Left lobe of liver (tissue), 2 donors: ENCODE results near the gene PRDX3. TPM values are rescaled to one million over a fixed set of nuclear protein-coding genes. Genes with fewer than 3 reads are reported as not detected.
"Not testable (repeated sequence)": the region's sequence is repeated elsewhere in the genome, so short reads cannot be mapped to it uniquely, and the experiment has no call there.

Experiments
- ATAC-seq: fragments of 200-7000 bp; cut with Tn5 transposase; one replicate; pipeline ENCODE4 v1.9.1; 2020; ENCODE audit warnings: mild to moderate bottlenecking, moderate library complexity
- DNase-seq: peaks from one replicate; pipeline ENCODE4 v3.0.0-alpha.2; 2020; ENCODE audit warnings: low spot score
- total RNA-seq: library from RNA; stranded (reverse); gene quantifications from one replicate; pipeline ENCODE4 v1.2.1, GENCODE V29; 2021
- donor health status: DM: no; HTN: no; CAD: no; lungs with moderate emphysema.
- donor health status: DM: no; HTN: yes; CAD: no.

The PRDX3 gene
- total RNA-seq, 1 donor from 2014 or later = 157 TPM

GRCh38 chr10:119206603-119207365, 28.2 kb upstream of the PRDX3 start:
- ATAC-seq (peak; percentile 75), DNase-seq (peak; percentile 77)

- DNase-seq (peak; percentile 74), ATAC-seq (peak; percentile 36)
These were observed 27.4 kb upstream of the PRDX3 start for GRCh38 chr10:119205894-119206602.

GRCh38 chr10:119203006-119203405, 24.4 kb upstream of the PRDX3 start:
- DNase-seq = no peak
- ATAC-seq = no peak

- no peak for ATAC-seq
- DNase-seq = no peak
These were observed 22.6 kb upstream of the PRDX3 start for GRCh38 chr10:119201233-119201632.

- peak; percentile 99 for ATAC-seq
- peak; percentile 61 for DNase-seq
These were observed 20.8 kb upstream of the PRDX3 start for GRCh38 chr10:119199231-119199992.

GRCh38 chr10:119198438-119198837, 19.8 kb upstream of the PRDX3 start:
- ATAC-seq (peak; percentile 36), DNase-seq (no peak)

- ATAC-seq (no peak), DNase-seq (no peak)
These were observed 19.3 kb upstream of the PRDX3 start for GRCh38 chr10:119197921-119198320.

GRCh38 chr10:119191881-119192280, 13.3 kb upstream of the PRDX3 start:
- ATAC-seq (no peak), DNase-seq (no peak)

- no peak for ATAC-seq
- no peak for DNase-seq
These were observed 12.6 kb upstream of the PRDX3 start for GRCh38 chr10:119190954-119191785.

GRCh38 chr10:119190353-119190752, 11.7 kb upstream of the PRDX3 start:
- ATAC-seq (no peak), DNase-seq (no peak)

- no peak for DNase-seq
- no peak for ATAC-seq
These were observed 11.2 kb upstream of the PRDX3 start for GRCh38 chr10:119189811-119190282.

GRCh38 chr10:119183664-119184412, 5.2 kb upstream of the PRDX3 start:
- ATAC-seq = no peak
- DNase-seq = no peak

- not testable (repeated sequence) for DNase-seq, ATAC-seq
These were observed 2.3 kb upstream of the PRDX3 start for GRCh38 chr10:119180850-119181400.

GRCh38 chr10:119177708-119178371, 772 bp downstream of the PRDX3 start:
- peak; percentile 49 for ATAC-seq
- no peak for DNase-seq

- ATAC-seq = no peak
- no peak for DNase-seq
These were observed 2.4 kb downstream of the PRDX3 start for GRCh38 chr10:119176166-119176565.

GRCh38 chr10:119174109-119174508, 4.5 kb downstream of the PRDX3 start:
- ATAC-seq (no peak), DNase-seq (no peak)

GRCh38 chr10:119167041-119167440, 11.6 kb downstream of the PRDX3 start:
- no peak for DNase-seq
- no peak for ATAC-seq

GRCh38 chr10:119166564-119166963, 12.0 kb downstream of the PRDX3 start:
- no peak for DNase-seq
- ATAC-seq = no peak

GRCh38 chr10:119166118-119166500, 12.5 kb downstream of the PRDX3 start:
- peak; percentile 7 for ATAC-seq
- DNase-seq = no peak
